Ishikawa (cell line): ENCODE data around the gene SLC8A3.

Experiments
- EGR1 ChIP-seq: IDR thresholded peaks from 2 replicates; pipeline ENCODE4 v1.6.1; 2012
- FOXM1 ChIP-seq: IDR thresholded peaks from 2 replicates; pipeline ENCODE4 v1.6.1; 2012; ENCODE audit warnings: low read depth, borderline replicate concordance
- REST ChIP-seq: IDR thresholded peaks from 2 replicates; pipeline ENCODE4 v1.6.1; 2012; ENCODE audit warnings: low read depth, mild to moderate bottlenecking
- TCF12 ChIP-seq: IDR thresholded peaks from 2 replicates; pipeline ENCODE4 v1.6.1; 2012; ENCODE audit warnings: low read depth

GRCh38 chr14:70023871-70024270 lies 164.9 kb downstream of the SLC8A3 start:
- TF ChIP-seq EGR1 (no peak), FOXM1 (no peak), TCF12 (no peak), REST (no peak)
